IMR-90 (cell line): ENCODE results near the gene CDKAL1. TPM values are rescaled to one million over a fixed set of nuclear protein-coding genes. Genes with fewer than 3 reads are reported as not detected.

ENCODE experiments used
- ATAC-seq: fragments of 200-7000 bp; cut with Tn5 transposase; 2 replicates; pipeline ENCODE4 v1.9.1; 2020; ENCODE audit warnings: low read depth, mild to moderate bottlenecking, moderate library complexity
- BruUV-seq: library from RNA; stranded (reverse); fragments of 400-500 nt; replicated peaks from 2 replicates; lab custom pipeline; 2021; lab: Mats Ljungman, UMichigan
- CTCF ChIA-PET: fragments of 300-600 bp; formaldehyde crosslinking; extraction: SDS; loops from one replicate; lab custom pipeline; 2021; ENCODE audit warnings: antibody characterized with exemption; lab: Yijun Ruan, JAX
- POLR2A ChIA-PET: fragments of 300-600 bp; sonication (Branson Sonifier 250); formaldehyde crosslinking; loops from one replicate; lab custom pipeline; 2022; ENCODE audit warnings: antibody characterized with exemption; ENCODE audit not compliant: unreplicated experiment; lab: Charles Lee
- DNase-seq: peaks from one replicate; pipeline ENCODE4 v3.0.0; 2013
- H2AFZ ChIP-seq: replicated peaks from 2 replicates; pipeline ENCODE3; 2013; ENCODE audit warnings: low read length, mild to moderate bottlenecking; ENCODE audit not compliant: poor library complexity
- H2AK5ac ChIP-seq: 2 replicates; pipeline ENCODE4 v1.6.1; 2013; ENCODE audit warnings: low read depth, low read length, inconsistent platforms
- H2AK9ac ChIP-seq: replicated peaks from 2 replicates; pipeline ENCODE3; 2013; ENCODE audit warnings: mild to moderate bottlenecking, low read depth, low read length, moderate library complexity; ENCODE audit not compliant: poor library complexity
- H2BK120ac ChIP-seq: 2 replicates; pipeline ENCODE4 v1.6.1; 2013; ENCODE audit warnings: low read depth, low read length, inconsistent platforms
- H2BK15ac ChIP-seq: 3 replicates; pipeline ENCODE4 v1.6.1; 2013; ENCODE audit warnings: low read depth, low read length, inconsistent platforms
- H2BK20ac ChIP-seq: 2 replicates; pipeline ENCODE4 v1.6.1; 2013; ENCODE audit warnings: low read depth, mild to moderate bottlenecking, inconsistent platforms, low read length, moderate library complexity
- H2BK5ac ChIP-seq: 2 replicates; pipeline ENCODE4 v1.6.1; 2013; ENCODE audit warnings: mild to moderate bottlenecking, low read depth, low read length, inconsistent platforms; ENCODE audit not compliant: poor library complexity, severe bottlenecking
- H3K14ac ChIP-seq: replicated peaks from 2 replicates; pipeline ENCODE4 v1.6.1; 2013; ENCODE audit warnings: low read depth, low read length, inconsistent platforms
- H3K18ac ChIP-seq: 2 replicates; pipeline ENCODE4 v1.6.1; 2013; ENCODE audit warnings: low read depth, low read length, control low read depth
- H3K23ac ChIP-seq: 2 replicates; pipeline ENCODE4 v1.6.1; 2013; ENCODE audit warnings: low read depth, low read length, inconsistent platforms
- H3K27ac ChIP-seq: 2 replicates; pipeline ENCODE4 v1.5.1; 2013; ENCODE audit warnings: mild to moderate bottlenecking, control low read depth, low read length; ENCODE audit not compliant: insufficient read depth
- H3K27me3 ChIP-seq: 2 replicates; pipeline ENCODE4 v1.6.1; 2013; ENCODE audit warnings: low read length; ENCODE audit not compliant: control insufficient read depth, insufficient read depth
- H3K36me3 ChIP-seq: 2 replicates; pipeline ENCODE4 v1.6.1; 2013; ENCODE audit warnings: low read length, mixed read lengths; ENCODE audit not compliant: control insufficient read depth, insufficient read depth
- H3K4ac ChIP-seq: 2 replicates; pipeline ENCODE4 v1.6.1; 2013; ENCODE audit warnings: low read depth, low read length, inconsistent platforms
- H3K4me1 ChIP-seq: 2 replicates; pipeline ENCODE4 v1.6.1; 2013; ENCODE audit warnings: low read length, mixed read lengths; ENCODE audit not compliant: control insufficient read depth, insufficient read depth
- H3K4me2 ChIP-seq: 2 replicates; pipeline ENCODE4 v1.6.1; 2013; ENCODE audit warnings: low read depth, mild to moderate bottlenecking, control low read depth, low read length, moderate library complexity
- H3K4me3 ChIP-seq: 2 replicates; pipeline ENCODE4 v1.5.1; 2013; ENCODE audit warnings: low read depth, mild to moderate bottlenecking, control low read depth, low read length, moderate library complexity; ENCODE audit not compliant: insufficient read depth
- H3K56ac ChIP-seq: 2 replicates; pipeline ENCODE4 v1.6.1; 2013; ENCODE audit warnings: low read length, inconsistent platforms; ENCODE audit not compliant: insufficient read depth; ENCODE audit errors: extremely low read depth
- H3K79me1 ChIP-seq, 2 experiments: 2 replicates each; pipeline ENCODE4 v1.6.1; 2013; ENCODE audit warnings: low read length in 2 of 2, inconsistent platforms in 1 of 2, low read depth in 1 of 2
- H3K9ac ChIP-seq: 2 replicates; pipeline ENCODE4 v1.6.1; 2013; ENCODE audit warnings: low read depth, low read length, control low read depth
- H3K9me1 ChIP-seq: 2 replicates; pipeline ENCODE4 v1.6.1; 2013; ENCODE audit warnings: low read length, inconsistent platforms; ENCODE audit not compliant: insufficient read depth
- H3K9me3 ChIP-seq: 2 replicates; pipeline ENCODE4 v1.6.1; 2013; ENCODE audit warnings: low read length; ENCODE audit not compliant: control insufficient read depth, insufficient read depth
- H4K20me1 ChIP-seq: 2 replicates; pipeline ENCODE4 v1.6.1; 2013; ENCODE audit warnings: low read length, inconsistent platforms; ENCODE audit not compliant: insufficient read depth
- H4K5ac ChIP-seq: 2 replicates; pipeline ENCODE4 v1.6.1; 2013; ENCODE audit warnings: mild to moderate bottlenecking, low read depth, low read length, control low read depth
- H4K8ac ChIP-seq, 2 experiments: 2 replicates each; pipeline ENCODE4 v1.6.1; 2013; ENCODE audit warnings: low read depth in 2 of 2, low read length in 2 of 2, control low read depth in 1 of 2, inconsistent platforms in 1 of 2
- H4K91ac ChIP-seq: 2 replicates; pipeline ENCODE4 v1.6.1; 2013; ENCODE audit warnings: low read depth, low read length, inconsistent platforms; ENCODE audit not compliant: insufficient read depth
- FOS ChIP-seq: fragments of 150-350 bp; IDR thresholded peaks from 2 replicates; pipeline ENCODE4 v1.6.1; 2016; ENCODE audit warnings: low read depth, low read length
- RAD21 ChIP-seq: IDR thresholded peaks from 2 replicates; pipeline ENCODE4 v1.6.1; 2012; ENCODE audit warnings: low read length, improper control_type of control experiment
- WGBS, 2 experiments: methylation state at CpG; one replicate each; pipeline versions ENCODE4 v1.1.5 to v1.1.7; 2013; ENCODE audit warnings: missing lambda C conversion rate in 2 of 2; ENCODE audit not compliant: insufficient read length in 1 of 2; ENCODE audit errors: extremely low coverage in 2 of 2; 5-methylcytosine and 5-hydroxymethylcytosine counted together
- dilution Hi-C: fragments of 300-500 bp; cut with HindIII; formaldehyde crosslinking; loops from one replicate; pipeline ENCODE4 v1.14.3; 2018; ENCODE audit warnings: low sequenced_read_pairs; ENCODE audit not compliant: unreplicated experiment
- in situ Hi-C: fragments of 300-500 bp; cut with MboI; formaldehyde crosslinking; loops from 3 replicates; pipeline ENCODE4 v1.14.3; 2019; ENCODE audit warnings: low sequenced_read_pairs, inconsistent platforms, mixed read lengths
- intact Hi-C: fragments of 100-400 bp; cut with micrococcal nuclease; formaldehyde crosslinking; loops from 2 replicates; pipeline ENCODE4 v1.10.0; 2022
- polyA plus RNA-seq, 3 experiments: library from polyadenylated mRNA; depleted of rRNA; stranded (reverse); fragments of >200 nt; gene quantifications; 2 replicates each; pipeline ENCODE4 v1.2.3, GENCODE V29; 2012; ENCODE audit warnings: low replicate concordance in 1 of 3
- total RNA-seq: library from RNA; depleted of rRNA; stranded (reverse); fragments of >200 nt; gene quantifications from 2 replicates; pipeline ENCODE4 v1.2.3, GENCODE V29; 2012
- TF ChIP-seq, protein P1 (sequence below): conservative IDR thresholded peaks from 2 replicates; pipeline ENCODE4 v1.5.1; 2012; ENCODE audit warnings: mild to moderate bottlenecking, low read depth, low read length, improper control_type of control experiment
- TF ChIP-seq, protein P2 (sequence below): fragments of 150-350 bp; IDR thresholded peaks from 2 replicates; pipeline ENCODE4 v1.6.1; 2017; ENCODE audit warnings: mild to moderate bottlenecking, antibody characterized with exemption, low read length, low read depth

CDKAL1 gene
- total and polyA plus RNA-seq, 2 of the 4 experiments (the other 2 are of a cell fraction) = 3.7 to 13.1 TPM

DNA sequence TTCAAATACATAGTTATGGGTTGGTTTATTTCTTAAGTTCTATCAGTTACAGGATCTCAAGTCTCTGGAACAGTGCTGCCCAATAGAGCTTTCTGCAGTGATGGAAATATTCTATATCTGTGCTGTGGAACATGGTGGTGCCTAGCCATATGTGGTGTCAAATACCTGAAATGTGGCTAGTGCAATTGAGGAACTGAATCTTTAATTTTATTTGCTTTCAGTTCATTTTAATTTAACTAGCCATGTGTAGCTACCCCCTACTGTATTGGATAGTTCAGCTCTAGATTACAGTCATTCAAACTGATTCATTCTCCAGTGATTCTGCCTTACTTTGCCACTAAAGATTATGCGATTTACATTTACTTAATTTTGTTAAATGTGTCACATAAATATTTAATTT lies 503.2 kb downstream of the CDKAL1 start:
- H2AFZ ChIP-seq = no peak overlapping the region
- BruUV-seq = no TSS peak
- TF ChIP-seq RAD21 (no peak), FOS (no peak)
- TF ChIP-seq, protein P1, sequence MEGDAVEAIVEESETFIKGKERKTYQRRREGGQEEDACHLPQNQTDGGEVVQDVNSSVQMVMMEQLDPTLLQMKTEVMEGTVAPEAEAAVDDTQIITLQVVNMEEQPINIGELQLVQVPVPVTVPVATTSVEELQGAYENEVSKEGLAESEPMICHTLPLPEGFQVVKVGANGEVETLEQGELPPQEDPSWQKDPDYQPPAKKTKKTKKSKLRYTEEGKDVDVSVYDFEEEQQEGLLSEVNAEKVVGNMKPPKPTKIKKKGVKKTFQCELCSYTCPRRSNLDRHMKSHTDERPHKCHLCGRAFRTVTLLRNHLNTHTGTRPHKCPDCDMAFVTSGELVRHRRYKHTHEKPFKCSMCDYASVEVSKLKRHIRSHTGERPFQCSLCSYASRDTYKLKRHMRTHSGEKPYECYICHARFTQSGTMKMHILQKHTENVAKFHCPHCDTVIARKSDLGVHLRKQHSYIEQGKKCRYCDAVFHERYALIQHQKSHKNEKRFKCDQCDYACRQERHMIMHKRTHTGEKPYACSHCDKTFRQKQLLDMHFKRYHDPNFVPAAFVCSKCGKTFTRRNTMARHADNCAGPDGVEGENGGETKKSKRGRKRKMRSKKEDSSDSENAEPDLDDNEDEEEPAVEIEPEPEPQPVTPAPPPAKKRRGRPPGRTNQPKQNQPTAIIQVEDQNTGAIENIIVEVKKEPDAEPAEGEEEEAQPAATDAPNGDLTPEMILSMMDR = no peak
- TF ChIP-seq, protein P2, sequence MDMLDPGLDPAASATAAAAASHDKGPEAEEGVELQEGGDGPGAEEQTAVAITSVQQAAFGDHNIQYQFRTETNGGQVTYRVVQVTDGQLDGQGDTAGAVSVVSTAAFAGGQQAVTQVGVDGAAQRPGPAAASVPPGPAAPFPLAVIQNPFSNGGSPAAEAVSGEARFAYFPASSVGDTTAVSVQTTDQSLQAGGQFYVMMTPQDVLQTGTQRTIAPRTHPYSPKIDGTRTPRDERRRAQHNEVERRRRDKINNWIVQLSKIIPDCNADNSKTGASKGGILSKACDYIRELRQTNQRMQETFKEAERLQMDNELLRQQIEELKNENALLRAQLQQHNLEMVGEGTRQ = no peak
- no peak overlapping the region for H3K4ac ChIP-seq
- peaks cover 5% of the 10 kb centered on the region; the same call in 1 of the 2 replicates for H3K4me1 ChIP-seq
- H4K5ac ChIP-seq = no peak overlapping the region
- H3K4me2 ChIP-seq = no peak overlapping the region
- H2BK120ac ChIP-seq = no peak overlapping the region
- WGBS, 2 experiments = no CpG with 5 or more reads among the region's 1 CpG
- no peak overlapping the region for H2BK20ac ChIP-seq
- intact Hi-C loops = loop anchor here (5.0 kb wide), 1 partner anchor 85 kb away; no protein-coding TSS in a partner anchor
- H4K8ac ChIP-seq = no peak overlapping the region
- H3K9ac ChIP-seq = no peak overlapping the region
- no peak overlapping the region for H3K18ac ChIP-seq
- no peaks in the 10 kb centered on the region for H3K36me3 ChIP-seq
- ChIA-PET CTCF (no interaction called here), POLR2A (no interaction called here)
- no peak overlapping the region for H3K56ac ChIP-seq
- H3K9me1 ChIP-seq = peaks cover 2% of the 10 kb centered on the region; the same call in 1 of the 2 replicates
- H2AK5ac ChIP-seq = no peak overlapping the region
- ATAC-seq = no peak
- H2BK15ac ChIP-seq = no peak overlapping the region
- no peak overlapping the region for H4K91ac ChIP-seq
- no peak for DNase-seq
- H3K4me3 ChIP-seq = no peak overlapping the region
- no peak overlapping the region for H2BK5ac ChIP-seq
- H3K9me3 ChIP-seq = no peaks in the 10 kb centered on the region
- no peak overlapping the region for H3K27ac ChIP-seq
- H4K20me1 ChIP-seq = no peaks in the 10 kb centered on the region
- no peak overlapping the region for H2AK9ac ChIP-seq
- H3K14ac ChIP-seq = no peak overlapping the region
- no peaks in the 10 kb centered on the region for H3K79me1 ChIP-seq
- no peaks in the 10 kb centered on the region for H3K27me3 ChIP-seq
- in situ Hi-C loops = no loop called here
- H3K23ac ChIP-seq = no peak overlapping the region
- dilution Hi-C loops = no loop called here
